ENCODE results near the gene TXLNA.
A peak's percentile ranks its signal among the peaks of the same experiment; 100 is the strongest.
"Not testable (repeated sequence)": the region's sequence is repeated elsewhere in the genome, so short reads cannot be mapped to it uniquely, and the experiment has no call there.

The TXLNA gene

GRCh38 chr1:32179443-32180185, at the start of gene TXLNA:
TSS of gene TXLNA (plus strand) at chr1:32179675. CDS start at chr1:32180346, 671 bp downstream.
- peak; percentile 88 to 90 for ATAC-seq

GRCh38 chr1:32133950-32134280, 45.6 kb upstream of the TXLNA start:
- not testable (repeated sequence) for ATAC-seq

- no peak for ATAC-seq
These were observed 42.4 kb upstream of the TXLNA start for GRCh38 chr1:32137111-32137510.

GRCh38 chr1:32138965-32139364, 40.5 kb upstream of the TXLNA start:
- ATAC-seq, result no peak

- no peak for ATAC-seq
These were observed 36.8 kb upstream of the TXLNA start for GRCh38 chr1:32142446-32143301.

GRCh38 chr1:32143302-32143695, 36.2 kb upstream of the TXLNA start:
- ATAC-seq, result not testable (repeated sequence)

GRCh38 chr1:32144033-32144432, 35.4 kb upstream of the TXLNA start:
- ATAC-seq, result no peak

- not testable (repeated sequence) for ATAC-seq
These were observed 31.7 kb upstream of the TXLNA start for GRCh38 chr1:32147799-32148198.

GRCh38 chr1:32150847-32151246, 28.6 kb upstream of the TXLNA start:
- ATAC-seq, result no peak

GRCh38 chr1:32151319-32151787, 28.1 kb upstream of the TXLNA start:
- ATAC-seq, result no peak

GRCh38 chr1:32159189-32159588, 20.3 kb upstream of the TXLNA start:
- ATAC-seq, result peak; percentile 48 to 51

GRCh38 chr1:32163405-32163804, 16.1 kb upstream of the TXLNA start:
- ATAC-seq, result no peak

- ATAC-seq, result not testable (repeated sequence)
These were observed 13.8 kb upstream of the TXLNA start for GRCh38 chr1:32165633-32166032.

- no peak for ATAC-seq
These were observed 8.5 kb upstream of the TXLNA start for GRCh38 chr1:32170991-32171390.

GRCh38 chr1:32172621-32173245, 6.7 kb upstream of the TXLNA start:
- no peak for ATAC-seq

GRCh38 chr1:32178380-32179192, 889 bp upstream of the TXLNA start:
- no peak for ATAC-seq

GRCh38 chr1:32179193-32179442, 357 bp upstream of the TXLNA start:
- no peak for ATAC-seq

- peak; percentile 10 to 19 for ATAC-seq
These were observed 948 bp downstream of the TXLNA start for GRCh38 chr1:32180186-32181060.

- no peak for ATAC-seq
These were observed 1.6 kb downstream of the TXLNA start for GRCh38 chr1:32181065-32181464.

- no peak for ATAC-seq
These were observed 2.1 kb downstream of the TXLNA start for GRCh38 chr1:32181563-32181962.

GRCh38 chr1:32182060-32182459, 2.6 kb downstream of the TXLNA start:
- ATAC-seq, result no peak

- no peak for ATAC-seq
These were observed 5.2 kb downstream of the TXLNA start for GRCh38 chr1:32184650-32185049.

Data from activated CD4-positive, CD25-positive, alpha-beta regulatory T cell treated with anti-CD3 and anti-CD28 coated beads, Interleukin-2, amount 50 U/mL, for 24 hours (primary cell).